Activated naive CD8-positive, alpha-beta T cell treated with anti-CD3 and anti-CD28 coated beads for 36 hours (primary cell): ENCODE measurements around the gene ATG2A. TPM values are rescaled to one million over a fixed set of nuclear protein-coding genes. Genes with fewer than 3 reads are reported as not detected.

ENCODE experiments used
- DNase-seq: peaks from one replicate; pipeline ENCODE4 v3.0.0; 2021
- H3K27ac Mint-ChIP-seq: one replicate; pipeline ENCODE4 v1.8.0; 2022; ENCODE audit warnings: mild to moderate bottlenecking, moderate library complexity, mixed read lengths
- H3K27me3 Mint-ChIP-seq: one replicate; pipeline ENCODE4 v1.8.0; 2022; ENCODE audit warnings: mild to moderate bottlenecking, mixed read lengths
- H3K36me3 Mint-ChIP-seq: one replicate; pipeline ENCODE4 v1.8.0; 2021; ENCODE audit warnings: mild to moderate bottlenecking, mixed read lengths
- H3K4me1 Mint-ChIP-seq: one replicate; pipeline ENCODE4 v1.8.0; 2021; ENCODE audit warnings: mixed read lengths
- H3K4me3 Mint-ChIP-seq: one replicate; pipeline ENCODE4 v1.8.0; 2022; ENCODE audit warnings: mild to moderate bottlenecking, moderate library complexity, mixed read lengths
- H3K9me3 Mint-ChIP-seq: one replicate; pipeline ENCODE4 v1.8.0; 2022; ENCODE audit warnings: mixed read lengths
- total RNA-seq, 2 experiments: library from RNA; stranded (reverse); gene quantifications; one replicate each; pipeline ENCODE4 v1.2.3, GENCODE V29; 2021

The ATG2A gene
- total RNA-seq, 2 experiments from 2014 or later: 17.3 to 18.0 TPM

- no peaks in the 10 kb centered on the region for H3K36me3 Mint-ChIP-seq
- peaks cover 26% of the 10 kb centered on the region for H3K4me1 Mint-ChIP-seq
- H3K27me3 Mint-ChIP-seq: no peaks in the 10 kb centered on the region
- no peaks in the 10 kb centered on the region for H3K9me3 Mint-ChIP-seq
- H3K27ac Mint-ChIP-seq: peak overlapping the region; percentile 62
- H3K4me3 Mint-ChIP-seq: peak overlapping the region; percentile 76
- peak; percentile 85 for DNase-seq
Measured at GRCh38 chr11:64887757-64888405, 29.1 kb downstream of the ATG2A start.

- Mint-ChIP-seq H3K27ac (peak overlapping the region; percentile 62), H3K9me3 (no peaks in the 10 kb centered on the region), H3K4me1 (peaks cover 27% of the 10 kb centered on the region), H3K36me3 (no peaks in the 10 kb centered on the region), H3K4me3 (no peak overlapping the region), H3K27me3 (no peaks in the 10 kb centered on the region)
- no peak for DNase-seq
Measured at GRCh38 chr11:64887234-64887756, 29.7 kb downstream of the ATG2A start.

GRCh38 chr11:64885367-64886286 lies 31.4 kb downstream of the ATG2A start:
- Mint-ChIP-seq H3K9me3 (no peaks in the 10 kb centered on the region), H3K27me3 (no peaks in the 10 kb centered on the region), H3K27ac (peak overlapping the region; percentile 81), H3K4me3 (peak overlapping the region; percentile 30), H3K36me3 (no peaks in the 10 kb centered on the region), H3K4me1 (peaks cover 40% of the 10 kb centered on the region)
- DNase-seq: no peak

- Mint-ChIP-seq H3K27me3 (no peaks in the 10 kb centered on the region), H3K27ac (peak overlapping the region; percentile 14), H3K9me3 (no peaks in the 10 kb centered on the region), H3K36me3 (peaks cover 1% of the 10 kb centered on the region), H3K4me1 (peaks cover 56% of the 10 kb centered on the region), H3K4me3 (no peak overlapping the region)
- no peak for DNase-seq
Measured at GRCh38 chr11:64884019-64884418, 33.0 kb downstream of the ATG2A start.

- no peak overlapping the region for H3K27ac Mint-ChIP-seq
- peaks cover 2% of the 10 kb centered on the region for H3K36me3 Mint-ChIP-seq
- no peak for DNase-seq
- no peaks in the 10 kb centered on the region for H3K9me3 Mint-ChIP-seq
- H3K27me3 Mint-ChIP-seq: no peaks in the 10 kb centered on the region
- H3K4me3 Mint-ChIP-seq: no peak overlapping the region
- H3K4me1 Mint-ChIP-seq: peaks cover 57% of the 10 kb centered on the region
Measured at GRCh38 chr11:64883575-64883974, 33.4 kb downstream of the ATG2A start.

GRCh38 chr11:64882243-64882642 lies 34.8 kb downstream of the ATG2A start:
- Mint-ChIP-seq H3K27ac (no peak overlapping the region), H3K4me1 (peaks cover 49% of the 10 kb centered on the region), H3K4me3 (no peak overlapping the region), H3K27me3 (no peaks in the 10 kb centered on the region), H3K9me3 (no peaks in the 10 kb centered on the region), H3K36me3 (peaks cover 7% of the 10 kb centered on the region)
- DNase-seq: no peak

GRCh38 chr11:64881476-64881875 lies 35.5 kb downstream of the ATG2A start:
- Mint-ChIP-seq H3K36me3 (peaks cover 13% of the 10 kb centered on the region), H3K4me3 (no peak overlapping the region), H3K4me1 (peaks cover 52% of the 10 kb centered on the region)

GRCh38 chr11:64880240-64881001 lies 36.6 kb downstream of the ATG2A start:
- Mint-ChIP-seq H3K4me3 (peak overlapping the region; percentile 98), H3K27ac (peak overlapping the region; percentile 99), H3K4me1 (peaks cover 55% of the 10 kb centered on the region), H3K27me3 (no peaks in the 10 kb centered on the region), H3K9me3 (no peaks in the 10 kb centered on the region), H3K36me3 (peaks cover 23% of the 10 kb centered on the region)
- DNase-seq: no peak

More at GRCh38 chr11:64881476-64881875, 35.5 kb downstream of the ATG2A start:
- peak overlapping the region; percentile 99 for H3K27ac Mint-ChIP-seq
- no peaks in the 10 kb centered on the region for H3K27me3 Mint-ChIP-seq
- no peaks in the 10 kb centered on the region for H3K9me3 Mint-ChIP-seq
- DNase-seq: no peak

- Mint-ChIP-seq H3K4me3 (peak overlapping the region; percentile 98), H3K27ac (peak overlapping the region; percentile 99), H3K4me1 (peaks cover 60% of the 10 kb centered on the region), H3K36me3 (peaks cover 33% of the 10 kb centered on the region), H3K9me3 (no peaks in the 10 kb centered on the region), H3K27me3 (no peaks in the 10 kb centered on the region)
- no peak for DNase-seq
Measured at GRCh38 chr11:64879244-64879900, 37.6 kb downstream of the ATG2A start.

- Mint-ChIP-seq H3K4me3 (peak within 1 kb of the TSS; percentile 98), H3K27ac (peak within 1 kb of the TSS; percentile 99), H3K9me3 (no peaks in the 10 kb centered on the region), H3K27me3 (no peaks in the 10 kb centered on the region), H3K36me3 (peaks cover 37% of the 10 kb centered on the region), H3K4me1 (peaks cover 61% of the 10 kb centered on the region)
- DNase-seq: peak; percentile 99
Measured at GRCh38 chr11:64878494-64879243, 38.3 kb downstream of the ATG2A start, which contains the start of gene EHD1. Gene EHD1 (minus strand): TSS chr11:64878621. CDS start chr11:64878464, 157 bp downstream.

GRCh38 chr11:64878223-64878493 lies 38.9 kb downstream of the ATG2A start:
- H3K4me1 Mint-ChIP-seq: peaks cover 64% of the 10 kb centered on the region
- peak overlapping the region; percentile 95 for H3K4me3 Mint-ChIP-seq

GRCh38 chr11:64877390-64878222 lies 39.4 kb downstream of the ATG2A start:
- Mint-ChIP-seq H3K27ac (peak overlapping the region; percentile 77), H3K4me3 (peak overlapping the region; percentile 95), H3K27me3 (no peaks in the 10 kb centered on the region), H3K4me1 (peaks cover 68% of the 10 kb centered on the region), H3K9me3 (no peaks in the 10 kb centered on the region), H3K36me3 (peaks cover 44% of the 10 kb centered on the region)
- DNase-seq: no peak

More at GRCh38 chr11:64878223-64878493, 38.9 kb downstream of the ATG2A start:
- no peaks in the 10 kb centered on the region for H3K9me3 Mint-ChIP-seq
- H3K36me3 Mint-ChIP-seq: peaks cover 40% of the 10 kb centered on the region
- H3K27ac Mint-ChIP-seq: peak overlapping the region; percentile 77
- DNase-seq: no peak
- H3K27me3 Mint-ChIP-seq: no peaks in the 10 kb centered on the region

GRCh38 chr11:64876835-64877341 lies 40.1 kb downstream of the ATG2A start:
- Mint-ChIP-seq H3K4me1 (peaks cover 73% of the 10 kb centered on the region), H3K4me3 (peak overlapping the region; percentile 95), H3K9me3 (no peaks in the 10 kb centered on the region), H3K27ac (peak overlapping the region; percentile 77), H3K27me3 (no peaks in the 10 kb centered on the region), H3K36me3 (peaks cover 48% of the 10 kb centered on the region)
- no peak for DNase-seq
